LNCAP (cell line): ENCODE measurements around the gene NTRK3.

ENCODE experiments used
- TF ChIP-seq, protein P1 (sequence below): fragments of 450-650 bp; IDR thresholded peaks from 2 replicates; pipeline ENCODE4 v1.5.1; 2017; ENCODE audit warnings: mild to moderate bottlenecking

The NTRK3 gene

DNA sequence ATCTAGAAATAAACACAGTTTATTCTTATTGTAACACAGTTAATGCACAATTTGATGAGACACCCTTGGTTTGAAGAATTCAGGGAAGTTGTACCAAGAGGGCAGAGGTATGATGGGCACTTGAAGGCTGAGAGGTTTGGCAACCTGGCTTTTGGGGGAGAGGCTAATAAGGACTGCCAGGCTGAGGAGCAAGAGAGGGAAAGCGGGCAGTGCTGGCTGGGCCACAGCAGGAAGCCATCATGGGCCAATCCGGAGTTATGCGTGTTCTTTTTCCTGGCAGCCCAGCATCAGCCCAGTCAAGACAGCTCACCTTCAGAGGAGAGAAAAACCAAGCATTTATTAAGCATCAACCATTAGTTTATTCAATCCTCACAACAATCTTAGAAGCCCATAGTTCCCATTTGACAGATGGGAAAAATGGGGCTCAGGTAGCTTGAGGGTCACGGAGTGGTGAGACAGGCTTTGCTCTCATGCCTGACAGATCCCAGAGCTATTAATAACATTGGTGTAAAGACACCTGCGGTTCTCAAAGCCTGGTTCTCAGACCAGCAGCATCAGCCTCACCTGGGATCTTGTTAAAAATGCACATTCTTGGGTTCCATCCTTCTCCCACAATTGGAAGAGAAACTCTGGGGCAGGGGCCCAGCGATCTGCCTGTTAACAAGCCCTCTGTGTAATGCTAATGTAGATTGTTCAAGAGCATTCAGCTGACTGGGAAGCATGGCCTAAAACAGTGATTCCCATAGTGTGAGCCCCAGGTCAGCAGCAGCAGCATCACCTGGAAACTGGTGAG is 183.7 kb downstream of the NTRK3 start:
- TF ChIP-seq, protein P1, sequence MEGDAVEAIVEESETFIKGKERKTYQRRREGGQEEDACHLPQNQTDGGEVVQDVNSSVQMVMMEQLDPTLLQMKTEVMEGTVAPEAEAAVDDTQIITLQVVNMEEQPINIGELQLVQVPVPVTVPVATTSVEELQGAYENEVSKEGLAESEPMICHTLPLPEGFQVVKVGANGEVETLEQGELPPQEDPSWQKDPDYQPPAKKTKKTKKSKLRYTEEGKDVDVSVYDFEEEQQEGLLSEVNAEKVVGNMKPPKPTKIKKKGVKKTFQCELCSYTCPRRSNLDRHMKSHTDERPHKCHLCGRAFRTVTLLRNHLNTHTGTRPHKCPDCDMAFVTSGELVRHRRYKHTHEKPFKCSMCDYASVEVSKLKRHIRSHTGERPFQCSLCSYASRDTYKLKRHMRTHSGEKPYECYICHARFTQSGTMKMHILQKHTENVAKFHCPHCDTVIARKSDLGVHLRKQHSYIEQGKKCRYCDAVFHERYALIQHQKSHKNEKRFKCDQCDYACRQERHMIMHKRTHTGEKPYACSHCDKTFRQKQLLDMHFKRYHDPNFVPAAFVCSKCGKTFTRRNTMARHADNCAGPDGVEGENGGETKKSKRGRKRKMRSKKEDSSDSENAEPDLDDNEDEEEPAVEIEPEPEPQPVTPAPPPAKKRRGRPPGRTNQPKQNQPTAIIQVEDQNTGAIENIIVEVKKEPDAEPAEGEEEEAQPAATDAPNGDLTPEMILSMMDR: no peak

GRCh38 chr15:88071141-88071540 is 185.4 kb downstream of the NTRK3 start:
- TF ChIP-seq, protein P1: no peak

DNA sequence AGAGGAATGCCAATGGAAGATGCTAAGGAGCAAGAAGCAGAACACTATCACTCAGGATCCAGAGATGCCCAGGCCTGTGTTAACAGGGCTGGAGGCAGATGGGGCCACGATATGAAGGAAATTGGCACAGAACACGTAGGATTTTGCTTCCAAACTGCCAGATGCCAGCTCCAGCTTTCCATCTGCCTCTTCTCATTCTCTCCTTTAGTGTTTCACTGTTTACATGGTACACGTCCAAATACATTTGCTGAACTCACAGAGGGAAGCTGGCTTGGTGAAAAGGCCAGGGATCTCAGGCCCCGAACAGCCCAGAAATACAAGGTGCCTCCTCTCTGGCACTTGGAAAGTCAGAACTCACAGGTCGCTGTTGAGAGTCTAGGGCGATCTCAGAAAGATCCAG is 187.0 kb downstream of the NTRK3 start:
- TF ChIP-seq, protein P1: no peak

DNA sequence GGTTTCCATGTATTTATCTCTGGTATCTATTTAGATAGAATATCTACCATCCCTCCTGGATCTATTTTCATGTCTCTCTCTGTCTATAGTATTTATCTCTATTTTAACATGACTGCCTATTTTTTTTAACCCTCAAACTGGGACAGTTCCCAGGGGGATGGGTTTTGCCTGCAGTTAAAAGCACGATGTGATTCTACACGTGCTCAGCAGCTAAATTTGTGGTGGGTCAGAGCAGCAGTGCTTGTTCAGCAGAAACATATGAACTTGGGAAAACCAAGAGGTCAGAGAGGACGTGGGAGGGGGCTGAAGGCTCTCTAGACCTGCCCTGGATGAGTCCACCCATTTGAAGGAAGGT is 189.2 kb downstream of the NTRK3 start:
- TF ChIP-seq, protein P1: no peak

- TF ChIP-seq, protein P1: no peak
These were observed 189.8 kb downstream of the NTRK3 start for GRCh38 chr15:88066636-88067330.

GRCh38 chr15:88061452-88061851 is 195.1 kb downstream of the NTRK3 start:
- TF ChIP-seq, protein P1: no peak

DNA sequence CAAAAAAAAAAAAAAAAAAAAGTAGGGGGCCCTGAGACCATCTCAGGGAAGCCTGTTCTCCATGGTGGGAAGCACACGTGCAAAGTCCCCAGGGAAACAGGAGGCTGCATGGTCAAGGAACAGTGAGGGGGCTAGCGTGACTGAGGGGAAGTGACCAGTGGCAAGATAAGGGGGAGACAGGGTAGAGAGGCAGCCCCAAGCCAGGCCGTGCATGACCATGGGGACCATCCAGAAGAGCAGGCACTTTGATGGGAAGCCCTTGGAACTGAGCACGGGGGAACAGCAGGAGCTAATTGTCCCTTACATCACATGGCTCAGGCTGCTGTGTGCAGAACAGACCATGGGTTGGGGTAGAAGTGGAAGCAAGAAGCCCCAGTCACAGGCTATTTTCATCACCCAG is 196.2 kb downstream of the NTRK3 start:
- TF ChIP-seq, protein P1: no peak
